ENCODE data around the gene GPD2. TPM values are rescaled to one million over a fixed set of nuclear protein-coding genes. Genes with fewer than 3 reads are reported as not detected.

The GPD2 gene
- total RNA-seq, 4 donors from 2014 or later, result 78.0 to 127 (median 105) TPM

DNA sequence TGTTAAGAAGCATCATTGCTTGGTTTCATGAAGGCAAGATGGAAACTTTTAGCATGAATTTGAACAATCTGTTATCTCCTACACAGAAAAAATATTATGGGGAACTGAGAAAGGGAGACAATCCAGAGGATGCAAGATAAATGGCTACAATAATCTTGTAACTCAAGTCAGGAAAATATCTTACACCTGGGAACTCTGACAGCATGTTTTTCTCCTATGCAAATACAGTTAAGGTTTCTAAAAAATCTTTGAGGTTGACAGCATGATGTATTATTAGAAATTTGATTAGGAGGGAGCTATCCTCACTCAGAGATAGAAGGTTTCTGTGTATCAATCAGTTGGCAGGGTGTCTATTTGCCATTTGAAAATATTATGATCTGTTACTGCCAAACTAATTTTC lies 75.6 kb downstream of the GPD2 start:
- Histone ChIP-seq H3K27ac (no peak overlapping the region), H3K4me3 (replicated peaks in 1 of 3) (no peak overlapping the region), H3K27me3 (no peaks in the 10 kb centered on the region), H3K4me1 (peaks cover 6 to 12% of the 10 kb centered on the region in 2 donors), H3K36me3 (no peaks in the 10 kb centered on the region), H3K9me3 (no peaks in the 10 kb centered on the region)
- DNase-seq, result no peak
- no peak for TF ChIP-seq POLR2A (IDR thresholded peaks at IDR 0.05)
- TF ChIP-seq, protein P1, sequence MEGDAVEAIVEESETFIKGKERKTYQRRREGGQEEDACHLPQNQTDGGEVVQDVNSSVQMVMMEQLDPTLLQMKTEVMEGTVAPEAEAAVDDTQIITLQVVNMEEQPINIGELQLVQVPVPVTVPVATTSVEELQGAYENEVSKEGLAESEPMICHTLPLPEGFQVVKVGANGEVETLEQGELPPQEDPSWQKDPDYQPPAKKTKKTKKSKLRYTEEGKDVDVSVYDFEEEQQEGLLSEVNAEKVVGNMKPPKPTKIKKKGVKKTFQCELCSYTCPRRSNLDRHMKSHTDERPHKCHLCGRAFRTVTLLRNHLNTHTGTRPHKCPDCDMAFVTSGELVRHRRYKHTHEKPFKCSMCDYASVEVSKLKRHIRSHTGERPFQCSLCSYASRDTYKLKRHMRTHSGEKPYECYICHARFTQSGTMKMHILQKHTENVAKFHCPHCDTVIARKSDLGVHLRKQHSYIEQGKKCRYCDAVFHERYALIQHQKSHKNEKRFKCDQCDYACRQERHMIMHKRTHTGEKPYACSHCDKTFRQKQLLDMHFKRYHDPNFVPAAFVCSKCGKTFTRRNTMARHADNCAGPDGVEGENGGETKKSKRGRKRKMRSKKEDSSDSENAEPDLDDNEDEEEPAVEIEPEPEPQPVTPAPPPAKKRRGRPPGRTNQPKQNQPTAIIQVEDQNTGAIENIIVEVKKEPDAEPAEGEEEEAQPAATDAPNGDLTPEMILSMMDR (IDR thresholded peaks at IDR 0.05), result no peak
- intact Hi-C loops (cut with DNase I), result no loop called here

DNA sequence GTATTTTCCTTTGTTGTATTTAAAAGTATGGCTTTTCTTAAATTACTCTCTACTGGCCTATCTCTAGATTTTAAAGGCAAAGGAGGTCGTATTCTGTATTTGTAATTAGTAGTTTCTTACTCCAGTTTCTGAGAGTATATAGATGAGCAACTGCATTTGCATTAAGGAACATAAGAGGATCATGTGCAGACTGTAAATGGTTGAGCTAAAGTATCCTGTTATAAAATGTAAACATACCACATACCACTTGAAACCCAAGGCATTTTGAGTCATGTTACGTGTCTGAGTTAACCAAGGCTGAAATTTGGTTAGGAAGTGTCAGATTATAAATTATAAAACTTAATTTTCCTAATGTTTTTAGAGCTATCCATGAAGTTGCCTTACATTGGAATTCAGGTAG lies 76.3 kb downstream of the GPD2 start:
- no peaks in the 10 kb centered on the region for H3K36me3 ChIP-seq
- no peak overlapping the region for H3K27ac ChIP-seq
- WGBS, 2 donors, result 92 to 97% methylated on average over 2 of the region's 2 CpGs

DNA sequence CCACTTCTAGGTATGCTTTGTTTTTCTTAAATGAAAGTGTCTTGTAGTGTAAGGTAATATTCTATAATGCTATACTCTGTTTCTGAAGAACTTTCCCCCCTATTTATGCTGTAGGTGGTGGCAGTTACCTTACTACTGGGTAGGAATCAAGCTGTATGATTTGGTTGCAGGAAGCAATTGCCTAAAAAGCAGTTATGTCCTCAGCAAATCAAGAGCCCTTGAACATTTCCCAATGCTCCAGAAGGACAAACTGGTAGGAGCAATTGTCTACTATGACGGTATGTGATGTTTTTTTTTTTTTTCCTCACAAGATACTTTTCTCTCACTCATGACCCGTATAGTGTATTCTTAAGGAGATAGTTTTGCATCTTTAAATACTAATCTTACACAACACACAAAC lies 77.0 kb downstream of the GPD2 start:
- intact Hi-C loops (cut with DNase I), result no loop called here
- H3K27ac ChIP-seq, result no peak overlapping the region
- 41 to 48% methylated on average over 2 of the region's 2 CpGs for WGBS, 2 donors
- no peaks in the 10 kb centered on the region for H3K9me3 ChIP-seq
- TF ChIP-seq POLR2A (IDR thresholded peaks at IDR 0.05), result no peak
- TF ChIP-seq, protein P1 (IDR thresholded peaks at IDR 0.05), result no peak
- peaks cover 6 to 12% of the 10 kb centered on the region in 2 donors for H3K4me1 ChIP-seq
- no peaks in the 10 kb centered on the region for H3K36me3 ChIP-seq
- no peak for DNase-seq
- no peaks in the 10 kb centered on the region for H3K27me3 ChIP-seq
- H3K4me3 ChIP-seq (replicated peaks in 1 of 3), result no peak overlapping the region

More for the DNA sequence above, 76.3 kb downstream of the GPD2 start:
- DNase-seq, result no peak
- Histone ChIP-seq H3K4me1 (peaks cover 6 to 12% of the 10 kb centered on the region in 2 donors), H3K27me3 (no peaks in the 10 kb centered on the region), H3K4me3 (replicated peaks in 1 of 3) (no peak overlapping the region), H3K9me3 (no peaks in the 10 kb centered on the region)
- intact Hi-C loops (cut with DNase I), result no loop called here
- no peak for TF ChIP-seq POLR2A (IDR thresholded peaks at IDR 0.05)
- TF ChIP-seq, protein P1 (IDR thresholded peaks at IDR 0.05), result no peak

DNA sequence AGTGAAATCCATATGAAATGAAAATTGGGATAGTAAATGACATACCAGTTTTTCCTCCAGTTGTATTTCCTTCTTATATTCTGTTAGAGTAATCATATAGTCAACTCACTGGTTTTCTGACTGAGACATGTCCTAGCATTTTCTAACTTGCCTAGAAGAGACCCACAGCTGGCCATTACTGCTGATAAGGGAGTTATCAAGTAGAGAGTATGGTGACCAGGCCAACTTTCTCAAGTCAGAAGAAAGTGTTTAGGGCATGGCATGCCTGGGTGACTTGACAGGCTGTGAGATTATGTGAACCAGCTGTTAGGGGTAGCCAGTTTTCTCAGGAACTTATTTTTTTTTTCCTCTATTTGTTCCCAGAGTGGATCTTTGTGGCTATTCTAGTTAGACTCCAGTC lies 81.2 kb downstream of the GPD2 start:
- no peaks in the 10 kb centered on the region for H3K9me3 ChIP-seq
- H3K27me3 ChIP-seq, result no peaks in the 10 kb centered on the region
- TF ChIP-seq, protein P1 (IDR thresholded peaks at IDR 0.05), result no peak
- TF ChIP-seq POLR2A (IDR thresholded peaks at IDR 0.05), result no peak
- intact Hi-C loops (cut with DNase I), result no loop called here
- H3K4me1 ChIP-seq, result peaks cover 6 to 11% of the 10 kb centered on the region in 2 donors
- no peak overlapping the region for H3K27ac ChIP-seq
- H3K36me3 ChIP-seq, result no peaks in the 10 kb centered on the region
- H3K4me3 ChIP-seq (replicated peaks in 1 of 3), result no peak overlapping the region
- DNase-seq, result no peak

DNA sequence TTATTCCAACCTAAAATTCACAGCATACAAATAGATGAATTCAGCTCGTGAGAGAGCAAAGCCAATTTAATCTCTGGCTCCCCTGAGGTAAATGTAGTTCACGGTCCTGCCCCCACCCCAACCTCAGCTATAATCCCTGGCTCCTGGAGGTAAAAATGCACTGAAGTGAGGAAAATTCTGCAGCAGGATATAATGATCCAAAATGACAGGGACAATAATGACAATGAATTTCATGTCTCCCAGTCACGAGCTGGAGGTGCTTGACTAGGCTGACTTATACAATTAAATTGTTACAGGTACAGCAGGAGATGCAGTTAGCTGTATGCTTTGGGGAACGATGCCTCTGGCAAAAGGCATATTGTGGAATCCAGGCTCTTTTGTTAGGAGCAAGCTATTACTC lies 82.0 kb downstream of the GPD2 start:
- intact Hi-C loops (cut with DNase I), result no loop called here
- no peaks in the 10 kb centered on the region for H3K36me3 ChIP-seq
- H3K27me3 ChIP-seq, result no peaks in the 10 kb centered on the region
- H3K4me1 ChIP-seq, result peaks cover under 1 to 4% of the 10 kb centered on the region in 2 donors
- H3K4me3 ChIP-seq (replicated peaks in 1 of 3), result no peak overlapping the region
- H3K27ac ChIP-seq, result no peak overlapping the region
- DNase-seq, result no peak
- WGBS, 2 donors, result 94 to 97% methylated on average over 4 of the region's 4 CpGs
- no peaks in the 10 kb centered on the region for H3K9me3 ChIP-seq
- TF ChIP-seq, protein P1 (IDR thresholded peaks at IDR 0.05), result no peak
- no peak for TF ChIP-seq POLR2A (IDR thresholded peaks at IDR 0.05)
